Loucy (cell line): ENCODE measurements around the gene CCDC102A.

Source experiments
- H2AFZ ChIP-seq: fragments of 200-600 bp; sonication (generic); 2 replicates; pipeline ENCODE4 v1.6.0; 2016; ENCODE audit warnings: antibody characterized with exemption, mild to moderate bottlenecking, low read length, moderate library complexity
- H3F3A ChIP-seq: fragments of 200-600 bp; 2 replicates; pipeline ENCODE4 v1.6.0; 2016; ENCODE audit warnings: antibody characterized with exemption, low read depth, mild to moderate bottlenecking
- H3K27me3 ChIP-seq: fragments of 200-600 bp; sonication (generic); 2 replicates; pipeline ENCODE4 v1.6.1; 2014; ENCODE audit warnings: low read length, mild to moderate bottlenecking; ENCODE audit not compliant: insufficient read depth, poor library complexity, severe bottlenecking
- H3K36me3 ChIP-seq: fragments of 200-600 bp; sonication (generic); 2 replicates; pipeline ENCODE4 v1.6.1; 2016; ENCODE audit warnings: low read length; ENCODE audit not compliant: insufficient read depth
- H3K4me1 ChIP-seq: fragments of 200-600 bp; sonication (generic); 2 replicates; pipeline ENCODE4 v1.5.1; 2014; ENCODE audit warnings: low read length, mild to moderate bottlenecking; ENCODE audit not compliant: insufficient read depth, poor library complexity, severe bottlenecking
- H3K4me2 ChIP-seq: fragments of 200-600 bp; sonication (generic); 2 replicates; pipeline ENCODE4 v1.6.0; 2014; ENCODE audit warnings: antibody characterized with exemption, low read length, low read depth, mild to moderate bottlenecking; ENCODE audit not compliant: poor library complexity, severe bottlenecking
- H3K4me3 ChIP-seq: fragments of 200-600 bp; sonication (generic); 2 replicates; pipeline ENCODE4 v1.5.1; 2014; ENCODE audit warnings: low read length, mild to moderate bottlenecking, mixed read lengths; ENCODE audit not compliant: poor library complexity, severe bottlenecking
- H3K79me2 ChIP-seq: fragments of 200-600 bp; sonication (generic); 2 replicates; pipeline ENCODE4 v1.6.1; 2014; ENCODE audit warnings: low read length; ENCODE audit not compliant: insufficient read depth
- H3K9ac ChIP-seq: fragments of 200-600 bp; sonication (generic); 2 replicates; pipeline ENCODE4 v1.6.0; 2014; ENCODE audit warnings: mild to moderate bottlenecking, low read depth, low read length, moderate library complexity; ENCODE audit not compliant: poor library complexity, severe bottlenecking
- H3K9me2 ChIP-seq: fragments of 200-600 bp; sonication (generic); replicated peaks from 2 replicates; pipeline ENCODE4 v1.6.1; 2016; ENCODE audit warnings: low read depth, low read length, mixed read lengths
- H3K9me3 ChIP-seq: fragments of 200-600 bp; sonication (generic); 2 replicates; pipeline ENCODE4 v1.6.1; 2014; ENCODE audit warnings: mild to moderate bottlenecking, antibody characterized with exemption, low read length, low read depth; ENCODE audit not compliant: insufficient read depth
- H4K20me1 ChIP-seq: fragments of 200-600 bp; sonication (generic); 2 replicates; pipeline ENCODE4 v1.6.0; 2014; ENCODE audit warnings: antibody characterized with exemption, low read length, mild to moderate bottlenecking; ENCODE audit not compliant: insufficient read depth, poor library complexity, severe bottlenecking
- CTCF ChIP-seq: fragments of 200-600 bp; sonication (generic); conservative IDR thresholded peaks from 2 replicates; pipeline ENCODE4 v1.5.1; 2014; ENCODE audit warnings: mild to moderate bottlenecking, antibody characterized with exemption, low read length
- EZH2phosphoT487 ChIP-seq: fragments of 200-600 bp; IDR thresholded peaks from 2 replicates; pipeline ENCODE4 v1.6.1; 2018; ENCODE audit warnings: antibody characterized with exemption, mild to moderate bottlenecking, moderate library complexity, borderline replicate concordance

The CCDC102A gene

GRCh38 chr16:57568173-57568678 is 31.9 kb upstream of the CCDC102A start:
- Histone ChIP-seq H4K20me1 (no peaks in the 10 kb centered on the region), H3K9me3 (no peaks in the 10 kb centered on the region), H3K4me2 (no peak overlapping the region), H3K79me2 (no peaks in the 10 kb centered on the region), H3K4me3 (no peak overlapping the region), H3K36me3 (no peaks in the 10 kb centered on the region), H3K4me1 (peaks cover 4% of the 10 kb centered on the region), H3F3A (no peaks in the 10 kb centered on the region), H2AFZ (no peak overlapping the region), H3K9me2 (no peaks in the 10 kb centered on the region), H3K27me3 (no peaks in the 10 kb centered on the region), H3K9ac (no peak overlapping the region)
- TF ChIP-seq EZH2phosphoT487, result no peak
- no peak for TF ChIP-seq CTCF

- H2AFZ ChIP-seq, result no peak overlapping the region
- H3K36me3 ChIP-seq, result no peaks in the 10 kb centered on the region
- no peaks in the 10 kb centered on the region for H3K79me2 ChIP-seq
Observed at GRCh38 chr16:57567691-57568090, 31.3 kb upstream of the CCDC102A start.

GRCh38 chr16:57566436-57566835 is 30.1 kb upstream of the CCDC102A start:
- Histone ChIP-seq H3K4me2 (no peak overlapping the region), H3F3A (no peaks in the 10 kb centered on the region)

More at GRCh38 chr16:57567691-57568090, 31.3 kb upstream of the CCDC102A start:
- H3K4me2 ChIP-seq, result no peak overlapping the region
- H3K9ac ChIP-seq, result no peak overlapping the region
- H3K4me1 ChIP-seq, result peaks cover 4% of the 10 kb centered on the region
- H3K4me3 ChIP-seq, result no peak overlapping the region
- no peaks in the 10 kb centered on the region for H3K27me3 ChIP-seq
- no peaks in the 10 kb centered on the region for H3K9me3 ChIP-seq
- no peak for TF ChIP-seq CTCF
- TF ChIP-seq EZH2phosphoT487, result no peak
- no peaks in the 10 kb centered on the region for H3K9me2 ChIP-seq
- no peaks in the 10 kb centered on the region for H4K20me1 ChIP-seq
- H3F3A ChIP-seq, result no peaks in the 10 kb centered on the region

More at GRCh38 chr16:57566436-57566835, 30.1 kb upstream of the CCDC102A start:
- Histone ChIP-seq H3K4me1 (peaks cover 4% of the 10 kb centered on the region), H4K20me1 (no peaks in the 10 kb centered on the region), H3K79me2 (no peaks in the 10 kb centered on the region), H3K9ac (no peak overlapping the region), H3K4me3 (no peak overlapping the region), H3K9me3 (peaks cover 4% of the 10 kb centered on the region; the same call in 1 of the 2 replicates), H3K9me2 (no peaks in the 10 kb centered on the region), H3K27me3 (no peaks in the 10 kb centered on the region), H3K36me3 (no peaks in the 10 kb centered on the region), H2AFZ (no peak overlapping the region)
- no peak for TF ChIP-seq CTCF
